ENCODE results near the gene ITGB2.

Gene ITGB2

GRCh38 chr21:44955141-44955797 is 34.6 kb upstream of the ITGB2 start:
- ChIA-PET POLR2A (no interaction called here), CTCF (interaction anchor here (1.0 to 15.6 kb wide), 6 partner anchors 8 to 184 kb away, joined by 3 to 313 read pairs (median 4); no protein-coding TSS in a partner anchor)
- no peak for TF ChIP-seq CTCF (IDR thresholded peaks at IDR 0.05; ENCODE audit: control extremely low read depth, extremely low read depth, low read depth, missing control alignments)
- DNase-seq (ENCODE audit: extremely low spot score): no peak

GRCh38 chr21:44954281-44954771 is 33.6 kb upstream of the ITGB2 start:
- ChIA-PET CTCF (interaction anchor here (1.1 to 15.6 kb wide), 5 partner anchors 10 to 185 kb away, joined by 3 to 313 read pairs (median 6); no protein-coding TSS in a partner anchor), POLR2A (no interaction called here)
- no peak for TF ChIP-seq CTCF (IDR thresholded peaks at IDR 0.05; ENCODE audit: control extremely low read depth, extremely low read depth, low read depth, missing control alignments)
- no peak for DNase-seq (ENCODE audit: extremely low spot score)

GRCh38 chr21:44953628-44954021 is 32.9 kb upstream of the ITGB2 start:
- ChIA-PET POLR2A (no interaction called here), CTCF (interaction anchor here (1.2 to 15.6 kb wide), 3 partner anchors 146 to 185 kb away, joined by 3 to 313 read pairs (median 200); no protein-coding TSS in a partner anchor)
- DNase-seq (ENCODE audit: extremely low spot score): no peak
- TF ChIP-seq CTCF (IDR thresholded peaks at IDR 0.05; ENCODE audit: control extremely low read depth, extremely low read depth, low read depth, missing control alignments): no peak

- ChIA-PET CTCF (interaction anchor here (1.2 to 15.6 kb wide), 4 partner anchors 10 to 186 kb away, joined by 3 to 313 read pairs (median 103); no protein-coding TSS in a partner anchor), POLR2A (interaction anchor here (0.5 kb wide), 1 partner anchor 21 kb away, joined by 4 read pairs; no protein-coding TSS in a partner anchor)
- no peak for DNase-seq (ENCODE audit: extremely low spot score)
- TF ChIP-seq CTCF (IDR thresholded peaks at IDR 0.05; ENCODE audit: control extremely low read depth, extremely low read depth, low read depth, missing control alignments): no peak
These were observed 32.4 kb upstream of the ITGB2 start for GRCh38 chr21:44952929-44953627.

GRCh38 chr21:44952116-44952928 is 31.6 kb upstream of the ITGB2 start:
- DNase-seq (ENCODE audit: extremely low spot score): no peak
- CTCF ChIA-PET: interaction anchor here (1.0 to 15.6 kb wide), 4 partner anchors 11 to 187 kb away, joined by 3 to 313 read pairs (median 103); no protein-coding TSS in a partner anchor
- no peak for TF ChIP-seq CTCF (IDR thresholded peaks at IDR 0.05; ENCODE audit: control extremely low read depth, extremely low read depth, low read depth, missing control alignments)
- POLR2A ChIA-PET: interaction anchor here (0.5 kb wide), 1 partner anchor 20 kb away, joined by 4 read pairs; no protein-coding TSS in a partner anchor

Measured in GM10248 (cell line).